Heart left ventricle (tissue), 13 donors: Measurements from ENCODE around the gene FLVCR1.

Source experiments
- POLR2A ChIP-seq, 2 donors: fragments of 450-650 bp; IDR thresholded peaks; one replicate each; pipeline ENCODE4 v1.6.1; 2017; ENCODE audit warnings: antibody characterized with exemption in 2 of 2, mild to moderate bottlenecking in 2 of 2, moderate library complexity in 2 of 2
- TF ChIP-seq, protein P1 (sequence below), 12 donors: fragments of 200-600 bp; sonication (generic) in 4 of 12; IDR thresholded peaks; one replicate each; pipeline versions ENCODE4 v1.5.0 to v1.8.0; 2018 to 2022; ENCODE audit warnings: antibody characterized with exemption in 12 of 12, mild to moderate bottlenecking in 5 of 12
- donor health status: ischemic (EF 13 %, LVEDD 7.1; RV severe dilation, severe dysfunction).
- donor health status: DM: no; HTN: yes; CAD: no.
- donor health status: DM: no; HTN: no; CAD: no.
- donor health status: ischemic (EF 25% LVEDD 6.9; RV normal size, moderate dysfunction).
- donor health status: ischemic (EF 25% LVEDD 5.7; RV mildly dilated, moderate dysfunction).
- donor health status: ischemic (EF 35%, LVEDD 5.7; RV mildly dilated, moderate dysfunction).
- donor health status: nonischemic (EF 11% LVEDD 7.7; RV severe dilation, severe dysfunction).
- donor health status: DM: yes; HTN: yes; CAD: no.
- donor health status: PGD.
- donor health status: ischemic (EF 29% LVEDD 5.4; RV normal size, mild dysfunction).
- donor health status: nonischemic (EF 23%, LVEDD 6.1; RV moderate dilation, normal function).

GRCh38 chr1:212884592-212884991 lies 26.5 kb downstream of the FLVCR1 start:
- TF ChIP-seq, protein P1, sequence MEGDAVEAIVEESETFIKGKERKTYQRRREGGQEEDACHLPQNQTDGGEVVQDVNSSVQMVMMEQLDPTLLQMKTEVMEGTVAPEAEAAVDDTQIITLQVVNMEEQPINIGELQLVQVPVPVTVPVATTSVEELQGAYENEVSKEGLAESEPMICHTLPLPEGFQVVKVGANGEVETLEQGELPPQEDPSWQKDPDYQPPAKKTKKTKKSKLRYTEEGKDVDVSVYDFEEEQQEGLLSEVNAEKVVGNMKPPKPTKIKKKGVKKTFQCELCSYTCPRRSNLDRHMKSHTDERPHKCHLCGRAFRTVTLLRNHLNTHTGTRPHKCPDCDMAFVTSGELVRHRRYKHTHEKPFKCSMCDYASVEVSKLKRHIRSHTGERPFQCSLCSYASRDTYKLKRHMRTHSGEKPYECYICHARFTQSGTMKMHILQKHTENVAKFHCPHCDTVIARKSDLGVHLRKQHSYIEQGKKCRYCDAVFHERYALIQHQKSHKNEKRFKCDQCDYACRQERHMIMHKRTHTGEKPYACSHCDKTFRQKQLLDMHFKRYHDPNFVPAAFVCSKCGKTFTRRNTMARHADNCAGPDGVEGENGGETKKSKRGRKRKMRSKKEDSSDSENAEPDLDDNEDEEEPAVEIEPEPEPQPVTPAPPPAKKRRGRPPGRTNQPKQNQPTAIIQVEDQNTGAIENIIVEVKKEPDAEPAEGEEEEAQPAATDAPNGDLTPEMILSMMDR (IDR thresholded peaks at IDR 0.05), result no peak
- no peak for TF ChIP-seq POLR2A (IDR thresholded peaks at IDR 0.05)
